Cerebellar cortex (tissue), 1 donor: Measurements from ENCODE around the gene HSD11B2.
A peak's percentile ranks its signal among the peaks of the same experiment; 100 is the strongest.

Experiments
- DNase-seq: peaks from one replicate; pipeline ENCODE4 v3.0.0-alpha.2; 2015; ENCODE audit warnings: low spot score

HSD11B2 gene

GRCh38 chr16:67477960-67478554 is 47.1 kb downstream of the HSD11B2 start:
- DNase-seq = no peak

- peak; percentile 97 for DNase-seq
Measured at GRCh38 chr16:67480833-67481560, 50.1 kb downstream of the HSD11B2 start, which contains the start of gene ATP6V0D1. Gene ATP6V0D1, minus strand, starts transcription at chr16:67481157. Its CDS starts 71 bp downstream, at chr16:67481086.

DNA sequence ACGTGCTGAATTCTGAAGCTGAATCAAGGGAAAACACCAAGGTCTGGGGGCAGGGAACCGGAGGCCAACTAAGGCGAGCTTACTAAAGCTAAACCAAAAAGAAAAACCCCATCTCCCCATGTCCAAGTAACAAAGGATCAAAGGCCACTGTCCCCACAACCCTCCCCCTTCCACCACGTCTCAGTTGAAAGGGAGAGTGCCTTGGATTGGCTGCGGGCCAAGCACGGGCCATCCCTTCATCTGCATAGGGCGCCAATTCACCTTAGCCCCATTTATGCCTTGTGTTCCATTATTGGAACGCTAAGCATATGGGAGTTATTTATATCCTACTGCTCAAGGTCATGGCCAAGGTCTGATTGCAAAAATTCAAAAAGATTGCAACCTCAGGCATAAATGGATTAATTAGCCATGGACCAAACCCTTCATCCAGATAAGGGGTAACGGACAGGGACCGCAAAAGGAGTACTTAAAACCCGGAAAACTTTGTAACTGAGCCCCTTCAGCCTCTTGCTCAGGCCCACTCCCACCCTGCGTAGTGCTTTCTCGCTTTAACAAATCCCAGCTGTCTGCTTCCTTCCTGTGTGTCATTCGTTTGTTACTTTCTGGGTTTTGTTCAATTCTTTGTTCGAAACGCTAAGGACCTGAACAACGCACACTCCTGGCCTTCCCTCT is 50.8 kb downstream of the HSD11B2 start:
- DNase-seq = peak; percentile 43

DNA sequence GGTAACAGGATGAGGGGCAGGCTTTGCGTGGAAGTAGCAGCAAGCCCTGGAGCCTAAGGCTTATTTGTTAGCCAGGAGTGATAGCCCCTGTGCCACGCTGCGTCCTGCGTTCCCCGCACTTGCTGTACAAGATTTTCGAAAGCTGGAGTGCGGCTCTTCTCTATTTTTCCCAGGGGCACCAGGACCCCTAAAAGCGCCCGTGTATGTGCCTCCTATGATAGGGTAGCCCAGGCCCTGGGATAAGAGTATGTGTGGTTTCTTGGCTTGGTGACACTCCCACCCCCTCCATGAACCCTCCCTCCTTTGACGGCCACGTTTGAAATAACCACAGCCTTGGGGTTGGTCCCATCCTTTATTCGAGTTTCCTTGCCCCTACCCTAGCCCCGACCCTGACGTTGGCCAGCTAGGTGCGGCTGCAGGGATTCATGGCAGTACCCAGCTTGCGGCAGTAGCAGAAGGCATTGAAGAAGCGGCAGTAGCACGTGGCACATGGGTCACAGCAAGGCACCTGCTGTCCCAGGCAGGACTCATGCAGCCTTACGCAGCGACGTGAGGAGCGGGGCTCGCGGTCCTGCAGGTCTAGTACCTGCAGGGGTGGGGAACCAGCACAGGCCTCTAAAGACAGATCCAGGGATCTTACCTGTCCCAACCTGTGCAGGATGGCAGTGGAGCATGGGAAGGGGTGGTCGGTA is 51.5 kb downstream of the HSD11B2 start:
- DNase-seq = no peak

DNA sequence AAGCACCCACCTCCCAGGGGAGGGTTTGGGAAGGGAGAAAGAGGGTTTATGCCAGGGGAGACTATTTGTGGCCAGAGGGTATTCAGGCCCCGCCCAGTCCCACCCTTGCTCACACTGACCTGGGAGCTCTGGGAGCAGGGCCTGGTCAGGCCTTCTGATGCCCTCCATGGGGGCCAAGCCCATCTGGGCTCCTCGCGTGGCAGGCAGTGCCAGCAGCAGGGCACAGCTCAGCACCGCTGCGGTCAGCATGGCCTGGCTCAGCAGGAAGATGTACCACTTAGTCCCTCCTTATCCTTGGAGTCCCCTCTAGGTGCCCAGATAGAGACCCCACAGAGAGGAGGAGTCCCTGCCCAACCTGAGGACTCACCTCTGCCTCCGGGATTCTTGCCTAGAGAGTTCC is 52.2 kb downstream of the HSD11B2 start, which contains the start of gene AGRP:
Gene AGRP (minus strand): TSS at position 398 of the 400 bp plus-strand sequence. CDS start 149 bp downstream, at position 249.
- DNase-seq = no peak

DNA sequence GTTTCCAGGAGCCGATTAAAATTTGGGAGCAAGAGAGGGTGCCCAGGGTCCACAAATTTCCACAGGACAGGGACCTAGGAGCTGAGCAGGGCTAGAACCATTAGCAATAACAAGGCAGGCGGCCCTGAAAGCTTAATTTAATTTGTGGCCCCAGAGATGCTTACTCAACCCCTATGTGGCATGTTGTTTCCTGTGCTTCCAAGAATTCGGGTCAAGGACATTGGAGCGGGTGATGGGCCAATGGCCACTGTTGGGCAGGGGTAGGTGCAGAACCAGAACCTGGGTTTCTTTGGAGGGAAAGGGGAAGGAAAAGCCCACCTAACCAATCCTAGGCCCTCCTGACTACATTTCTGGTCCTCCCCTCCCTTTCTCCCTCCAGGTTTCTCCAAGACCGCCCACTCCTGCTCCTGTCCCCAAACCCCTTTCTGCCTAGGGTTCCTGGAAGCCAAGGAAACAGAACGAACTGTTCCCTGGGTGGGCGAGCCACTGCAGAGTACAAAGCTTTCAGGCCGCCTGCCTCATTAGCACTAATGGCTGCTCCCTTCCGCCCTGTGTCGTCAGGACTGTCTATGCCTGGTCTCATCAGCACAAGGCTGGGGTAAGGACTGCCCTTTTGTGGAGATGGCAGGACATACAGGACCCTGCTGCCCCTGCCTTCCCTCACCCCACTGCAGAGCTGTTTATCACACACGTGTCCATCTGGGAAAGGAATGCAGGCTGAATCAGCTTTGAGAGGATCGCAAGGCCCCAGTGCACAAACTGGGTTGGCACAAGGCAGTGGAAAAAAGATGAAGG is 53.0 kb downstream of the HSD11B2 start:
- no peak for DNase-seq

DNA sequence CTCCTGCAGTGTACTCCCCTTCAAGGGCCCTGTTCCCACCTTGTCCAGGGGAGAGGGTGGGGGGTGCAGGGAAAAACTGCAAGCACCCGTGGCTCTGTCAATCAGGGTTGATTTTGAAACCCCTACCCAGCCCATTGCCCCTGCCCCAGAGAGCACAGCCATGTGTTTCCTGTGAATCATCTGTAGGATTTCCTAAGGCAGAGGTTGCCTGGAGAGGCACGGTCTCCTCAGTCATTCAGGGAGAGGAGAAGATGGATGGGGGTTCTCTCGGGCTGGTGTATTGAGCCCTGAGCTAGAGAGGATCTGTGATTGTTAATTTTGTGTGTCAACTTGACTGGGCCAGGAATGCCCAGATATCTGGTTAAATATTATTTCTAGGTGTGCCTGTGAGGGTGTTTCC is 55.9 kb downstream of the HSD11B2 start:
- no peak for DNase-seq
